Activated CD4-positive, alpha-beta T cell treated with anti-CD3 and anti-CD28 coated beads, Interleukin-10, Interleukin-2, amounts not matched to agents 100 ng/mL and 50 ng/mL, durations not matched to agents 16 hours and 8 hours (primary cell): ENCODE data around the gene WWP2.
"Not testable (repeated sequence)": the region's sequence is repeated elsewhere in the genome, so short reads cannot be mapped to it uniquely, and the experiment has no call there.

Experiments
- DNase-seq: peaks from one replicate; pipeline ENCODE4 v3.0.0-alpha.2; 2020

WWP2 gene

DNA sequence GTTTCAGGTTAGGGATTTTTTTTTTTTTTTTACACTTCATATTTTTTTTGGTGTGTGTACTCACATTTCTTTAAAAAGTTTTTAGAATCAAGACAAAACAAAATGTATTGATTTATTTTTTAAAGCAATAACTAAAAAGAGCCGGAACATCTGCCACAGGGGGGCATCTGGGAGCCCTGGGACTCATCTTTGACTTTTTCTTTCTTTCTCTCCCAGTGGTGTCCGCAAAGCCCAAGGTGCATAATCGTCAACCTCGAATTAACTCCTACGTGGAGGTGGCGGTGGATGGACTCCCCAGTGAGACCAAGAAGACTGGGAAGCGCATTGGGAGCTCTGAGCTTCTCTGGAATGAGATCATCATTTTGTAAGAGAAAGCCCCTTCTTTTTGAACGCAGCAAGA lies 36.3 kb downstream of the WWP2 start:
- DNase-seq: no peak

DNA sequence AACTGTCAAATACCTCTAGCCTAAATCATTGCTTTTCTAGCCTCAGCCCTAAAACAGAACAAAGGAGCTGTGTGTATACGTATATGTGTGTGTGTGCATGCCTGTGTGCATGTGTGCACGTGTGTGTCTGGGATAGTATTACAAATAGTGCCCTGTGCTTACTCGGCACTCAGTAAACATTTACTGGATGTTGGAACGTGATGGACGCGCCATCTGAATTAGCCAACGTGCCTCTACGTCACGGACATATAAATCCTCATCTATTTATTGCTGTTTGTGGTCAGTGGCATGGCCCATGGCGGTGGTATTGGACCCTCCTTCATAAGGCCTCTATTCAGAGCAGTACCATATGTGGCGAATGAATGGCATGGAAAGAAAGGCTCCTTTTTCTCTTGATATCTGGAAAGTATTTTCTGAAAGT lies 37.5 kb downstream of the WWP2 start:
- no peak for DNase-seq

DNA sequence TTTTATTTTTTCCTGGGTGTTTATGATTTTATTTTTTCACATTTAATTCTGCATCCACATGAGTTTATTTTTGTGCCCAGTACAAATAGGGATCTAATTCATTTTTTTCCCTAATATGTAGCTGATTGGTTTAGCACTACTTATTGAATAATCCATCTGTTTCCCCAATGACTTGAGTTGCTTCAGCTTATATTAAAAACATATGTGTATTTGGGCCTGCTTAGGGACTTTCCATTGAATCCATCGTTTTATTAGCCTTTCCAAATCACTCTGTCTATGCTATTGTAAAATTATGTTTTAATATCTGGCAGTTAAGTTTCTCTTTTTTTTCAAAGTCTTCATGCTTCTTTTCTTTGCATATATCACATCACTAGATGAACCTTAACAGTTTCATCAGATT lies 42.2 kb downstream of the WWP2 start:
- DNase-seq: no peak

DNA sequence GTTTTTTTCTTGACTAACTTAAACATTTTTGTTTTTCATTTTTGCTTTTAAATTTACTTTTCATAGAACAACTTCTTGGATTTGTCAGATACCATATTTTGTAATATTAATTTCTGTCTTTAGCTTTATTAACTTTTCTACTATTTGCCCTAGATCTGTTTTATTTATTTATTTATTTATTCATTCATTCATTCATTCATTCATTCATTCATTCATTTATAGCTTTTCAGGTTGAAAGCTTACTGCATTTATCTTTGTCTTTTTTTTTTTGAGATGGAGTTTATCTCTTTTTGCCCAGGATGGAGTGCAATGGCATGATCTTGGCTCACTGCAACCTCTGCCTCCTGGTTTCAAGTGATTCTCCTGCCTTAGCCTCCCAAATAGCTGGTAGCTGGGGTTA lies 44.6 kb downstream of the WWP2 start:
- DNase-seq: not testable (repeated sequence)

DNA sequence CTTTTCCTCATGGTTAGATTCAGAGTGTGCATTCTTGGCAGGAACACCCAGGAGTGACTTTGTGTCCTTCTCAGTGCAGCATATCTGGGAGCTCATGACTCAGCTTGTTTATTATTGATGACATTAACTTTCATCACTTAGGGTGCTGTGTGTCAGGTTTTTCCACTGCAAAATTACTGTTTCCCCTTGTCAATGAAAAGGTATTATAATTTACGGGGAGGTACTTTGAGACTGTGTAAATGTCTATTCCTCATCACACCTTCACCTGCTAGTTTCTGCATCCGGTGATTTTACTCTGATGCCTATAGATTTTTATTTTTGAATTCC lies 50.5 kb downstream of the WWP2 start:
- no peak for DNase-seq

DNA sequence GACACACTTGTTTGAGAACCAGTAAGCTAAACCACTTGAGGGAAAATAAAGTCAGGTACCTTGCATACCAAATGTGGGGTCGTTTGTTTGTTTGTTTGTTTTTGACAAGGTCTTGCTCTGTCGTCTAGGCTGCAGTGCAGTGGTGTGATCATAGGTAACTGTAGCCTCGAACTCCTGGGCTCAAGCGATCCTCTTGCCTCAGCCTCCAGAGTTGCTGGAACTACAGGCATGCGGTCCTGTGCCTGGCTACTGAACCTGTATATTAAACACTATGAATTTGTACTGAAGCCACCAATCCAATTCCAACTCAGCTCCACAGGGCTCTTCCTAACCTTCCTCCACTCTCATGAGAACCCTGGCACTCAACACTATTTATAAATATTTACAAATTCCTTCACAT lies 51.9 kb downstream of the WWP2 start:
- DNase-seq: no peak

DNA sequence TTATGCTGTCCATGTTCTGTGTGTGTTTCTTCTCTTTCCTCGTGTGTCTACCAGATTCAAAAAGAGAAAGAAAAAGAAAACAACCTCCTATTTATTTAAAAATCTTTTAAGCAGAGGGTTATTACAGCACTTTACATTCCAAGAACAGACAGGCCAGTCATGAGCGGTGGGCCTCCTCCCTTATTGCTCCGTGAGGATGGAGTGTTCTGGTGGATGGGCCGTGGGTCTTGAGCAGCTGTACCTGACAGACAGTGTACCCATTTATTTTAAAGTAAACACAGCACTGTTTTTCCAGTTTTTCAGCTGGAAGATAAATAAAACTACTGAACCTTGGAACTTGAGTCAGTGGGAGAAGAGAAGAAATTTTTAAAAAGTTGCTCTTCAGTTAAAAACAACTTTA lies 52.4 kb downstream of the WWP2 start:
- DNase-seq: no peak

DNA sequence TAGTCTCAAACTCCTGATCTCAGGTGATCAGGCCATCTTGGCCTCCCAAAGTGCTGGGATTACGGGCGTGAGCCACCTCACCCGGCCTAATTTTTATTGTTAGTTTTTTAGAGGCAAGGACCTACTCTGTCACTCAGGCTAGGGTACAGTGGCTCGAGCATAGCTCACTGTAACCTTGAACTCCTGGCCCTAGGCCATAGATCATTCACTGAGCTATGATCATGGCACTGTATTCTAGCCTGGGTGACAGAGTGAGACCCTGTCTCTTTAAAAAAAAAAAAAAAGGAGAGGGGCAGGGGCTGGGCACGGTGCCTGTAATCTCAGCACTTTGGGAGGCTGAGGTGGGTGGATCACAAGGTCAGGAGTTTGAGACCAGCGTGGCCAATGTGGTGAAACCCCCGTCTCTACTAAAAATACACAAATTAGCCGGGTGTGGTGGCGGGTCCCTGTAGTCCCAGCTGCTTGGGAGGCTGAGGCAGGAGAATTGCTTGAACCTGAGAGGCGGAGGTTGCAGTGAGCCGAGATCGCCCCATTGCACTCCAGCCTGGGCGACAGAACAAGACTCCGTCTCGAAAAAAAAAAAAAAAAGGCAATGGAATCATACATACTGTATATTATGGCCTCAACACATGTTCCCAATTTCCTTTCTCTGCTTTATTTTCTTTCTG lies 53.2 kb downstream of the WWP2 start:
- DNase-seq: not testable (repeated sequence)

DNA sequence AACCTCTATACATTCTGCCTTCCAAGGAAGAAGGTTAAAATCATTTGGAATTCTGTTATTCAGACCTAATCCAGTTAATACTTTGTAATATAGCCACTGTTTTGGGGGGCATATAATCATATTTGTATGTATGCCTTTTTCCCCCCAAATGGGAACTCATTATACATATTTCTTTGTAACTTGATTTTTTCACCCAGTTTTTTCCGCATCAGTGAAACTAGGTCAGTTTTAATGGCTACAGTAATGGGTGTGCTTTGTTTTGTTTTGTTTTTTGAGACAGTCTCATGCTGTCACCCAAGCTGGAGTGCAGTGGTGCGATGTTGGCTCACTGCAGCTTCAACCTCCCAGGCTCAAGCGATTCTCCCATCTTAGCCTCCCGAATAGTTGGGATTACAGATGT lies 54.9 kb downstream of the WWP2 start:
- no peak for DNase-seq

DNA sequence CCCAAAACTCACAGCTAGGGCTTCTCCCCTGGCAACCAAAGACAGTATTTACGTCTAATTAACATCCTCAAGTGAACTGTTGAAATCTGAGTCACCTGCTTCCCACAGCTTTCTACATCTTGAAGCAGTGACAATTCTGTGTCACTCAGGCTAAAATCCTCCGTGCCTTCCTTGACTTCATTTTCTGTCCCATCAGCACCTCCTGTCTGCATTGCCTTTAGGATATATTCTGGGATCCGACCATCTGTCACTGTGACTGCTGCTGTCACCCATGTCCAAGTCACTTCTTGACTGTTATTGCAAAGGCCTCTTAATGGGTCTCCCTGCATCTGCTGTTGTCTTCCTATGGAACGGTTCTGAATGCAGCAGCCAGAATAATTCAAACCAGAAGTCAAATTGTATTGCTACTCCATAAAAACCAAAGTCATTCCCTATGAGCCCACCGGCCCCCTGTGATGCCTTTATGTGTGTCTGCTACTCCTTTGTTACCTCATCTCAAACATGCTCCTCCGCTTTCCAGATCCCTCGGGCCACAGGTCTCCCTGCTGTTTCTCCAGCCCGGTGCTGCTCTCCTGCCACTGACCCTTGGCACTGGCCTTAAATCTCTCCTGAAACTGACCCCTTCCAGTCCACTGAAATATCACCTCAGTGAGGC lies 56.9 kb downstream of the WWP2 start:
- no peak for DNase-seq

DNA sequence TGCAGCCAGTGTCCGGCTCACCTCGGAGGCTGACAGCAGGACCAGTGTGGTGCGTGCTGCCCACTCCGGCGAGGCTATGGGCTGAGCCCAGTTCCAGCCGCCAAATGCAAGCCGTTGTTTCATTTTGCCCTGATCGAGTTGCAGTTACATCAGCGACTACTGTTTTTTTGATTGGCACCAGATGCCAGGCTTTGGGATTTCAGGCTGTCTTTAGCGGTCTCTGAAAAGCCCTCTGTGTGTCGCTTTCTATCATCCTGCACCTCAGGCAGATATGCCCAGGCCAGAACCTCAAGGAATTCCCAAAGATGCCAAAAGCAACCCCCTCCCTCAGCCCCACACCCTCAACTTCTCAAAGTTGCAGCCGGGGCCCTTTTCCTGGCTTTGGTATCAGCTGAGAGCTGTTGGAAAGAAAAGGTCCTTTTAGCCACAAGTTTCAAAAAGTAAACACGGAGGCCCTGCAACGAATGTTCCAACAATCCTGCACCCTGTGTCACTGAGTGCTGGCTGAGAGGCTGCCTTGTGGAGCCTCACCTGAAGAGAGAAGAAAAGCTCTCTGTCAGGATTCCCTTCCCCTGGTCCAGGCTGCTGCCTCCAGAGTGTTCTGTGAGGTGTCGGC lies 58.9 kb downstream of the WWP2 start:
- DNase-seq: no peak

DNA sequence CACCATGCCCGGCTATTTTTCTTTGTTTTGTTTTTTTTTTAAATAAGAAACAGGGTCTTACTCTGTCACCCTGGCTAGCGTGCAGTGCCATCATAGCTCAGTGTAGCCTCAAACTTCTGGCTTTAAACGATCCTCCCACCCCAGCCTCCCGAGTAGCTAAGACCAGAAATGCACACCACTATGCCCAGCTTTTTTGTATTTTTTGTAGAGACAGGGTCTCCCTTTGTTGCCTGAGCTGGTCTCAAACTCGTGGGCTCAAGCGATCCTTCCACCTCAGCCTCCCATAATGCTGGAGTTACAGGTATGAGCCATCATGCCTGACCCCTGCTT lies 59.7 kb downstream of the WWP2 start:
- DNase-seq: no peak

DNA sequence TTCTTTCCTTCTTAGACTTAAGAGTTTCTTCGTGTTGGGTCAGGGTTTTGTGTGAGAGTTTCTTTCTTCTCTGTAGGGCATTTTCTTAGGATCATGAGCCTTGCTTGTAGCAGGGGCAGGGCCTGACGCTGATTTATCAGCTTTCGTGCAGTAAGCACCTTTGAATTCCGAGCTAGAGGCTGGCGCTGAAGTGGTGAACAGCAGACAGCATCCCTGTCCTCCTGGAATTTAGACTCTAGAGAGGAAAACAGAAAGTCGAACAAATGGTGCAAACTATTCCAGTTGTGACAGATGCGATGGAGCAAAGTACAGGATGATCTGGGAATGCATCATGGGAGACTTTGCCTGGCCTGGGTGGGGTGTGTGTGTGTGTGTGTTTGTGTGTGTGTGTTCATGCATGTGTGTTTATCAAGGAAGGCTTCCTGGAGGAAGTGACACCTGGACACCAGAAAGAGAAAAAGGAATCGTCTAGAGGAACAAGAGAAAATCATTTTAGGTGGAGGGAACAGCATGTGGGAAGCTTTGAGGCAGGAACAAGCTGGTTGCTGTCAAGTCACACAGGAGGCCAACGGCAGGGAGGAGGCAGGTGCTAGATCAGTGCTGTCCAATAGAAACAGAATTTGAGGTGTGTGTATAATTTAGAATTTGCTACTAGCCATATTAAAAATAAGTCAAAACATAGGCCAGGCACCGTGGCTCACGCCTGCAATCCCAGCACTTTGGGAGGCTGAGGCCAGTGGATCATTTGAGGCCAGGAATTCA lies 60.2 kb downstream of the WWP2 start:
- DNase-seq: no peak

DNA sequence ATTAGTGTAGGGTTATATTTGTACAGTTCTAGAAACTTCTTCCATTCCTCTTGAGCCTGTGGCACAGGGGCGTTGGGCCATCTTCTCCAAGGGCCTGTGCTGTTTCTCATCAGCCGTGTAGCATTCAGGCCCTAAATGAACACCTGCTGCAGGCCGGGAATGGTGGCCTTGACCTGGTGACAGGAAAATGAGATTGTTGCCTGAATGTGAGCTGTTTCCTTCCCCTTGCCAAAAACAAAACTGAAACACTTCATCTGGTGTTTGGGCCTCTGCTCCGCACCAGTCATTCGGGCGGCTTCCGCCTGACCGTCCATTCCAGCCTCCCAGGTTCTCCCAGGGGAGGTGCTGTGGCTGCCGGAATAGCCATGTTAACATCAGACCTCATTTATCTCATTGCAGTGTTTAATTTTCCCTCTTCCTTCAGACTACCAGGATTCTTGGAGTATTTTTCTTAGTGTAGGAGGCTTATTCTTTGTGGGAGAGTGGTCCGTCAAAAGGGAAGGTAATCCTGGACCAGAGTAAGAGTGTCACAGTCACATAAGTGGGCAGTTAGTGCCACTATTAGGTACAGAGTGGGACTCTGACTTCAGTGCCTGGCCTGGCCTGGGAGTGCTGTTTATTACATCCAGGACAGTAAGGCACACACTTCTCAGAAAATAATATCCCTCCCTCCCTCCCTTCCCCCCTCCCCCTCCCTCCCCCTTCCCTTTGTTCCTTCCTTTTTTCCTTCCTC lies 61.9 kb downstream of the WWP2 start:
- no peak for DNase-seq

DNA sequence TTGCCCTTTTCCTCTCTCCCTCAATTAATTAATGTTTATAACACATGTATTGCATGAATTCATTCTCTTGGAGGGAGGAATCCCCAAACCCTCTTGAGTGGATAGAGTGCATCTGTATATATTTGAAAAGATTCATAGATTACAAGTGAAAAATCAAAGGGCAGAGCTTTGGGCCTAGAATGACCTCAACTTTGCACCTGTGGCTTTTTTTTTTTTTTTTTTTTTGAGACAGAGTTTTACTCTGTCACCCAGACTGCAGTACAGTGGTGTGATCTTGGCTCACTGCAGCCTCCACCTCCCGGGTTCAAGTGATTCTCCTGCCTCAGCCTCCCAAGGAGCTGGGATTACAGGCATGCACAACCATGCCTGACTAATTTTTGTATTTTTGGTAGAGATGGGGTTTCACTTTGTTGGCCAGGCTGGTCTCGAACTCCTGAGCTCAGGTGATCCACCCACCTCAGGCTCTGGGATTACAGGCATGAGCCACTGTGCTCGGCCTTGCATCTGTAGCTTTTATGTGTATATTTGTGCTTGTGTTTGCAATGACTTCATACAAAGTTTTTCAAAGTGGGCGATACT lies 62.5 kb downstream of the WWP2 start:
- DNase-seq: not testable (repeated sequence)

DNA sequence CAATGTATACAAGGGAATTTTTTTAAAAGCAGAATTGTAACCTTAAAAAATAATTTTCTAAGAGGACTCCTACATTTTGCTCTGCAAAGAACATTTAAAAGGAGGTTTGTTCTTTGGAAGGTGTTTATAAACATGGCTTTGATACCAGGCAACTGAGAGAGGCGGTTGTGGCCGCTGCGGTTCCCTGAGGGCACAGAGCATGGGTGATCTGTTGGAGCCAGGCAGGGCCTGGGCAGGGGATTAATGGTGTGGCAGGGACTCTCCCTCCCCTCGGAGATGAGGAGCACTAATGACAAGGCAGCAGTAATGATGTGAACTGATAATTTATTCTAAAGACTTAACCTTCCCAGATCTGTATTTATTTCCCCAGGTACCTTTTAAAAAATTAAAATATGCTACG lies 65.4 kb downstream of the WWP2 start:
- DNase-seq: no peak

DNA sequence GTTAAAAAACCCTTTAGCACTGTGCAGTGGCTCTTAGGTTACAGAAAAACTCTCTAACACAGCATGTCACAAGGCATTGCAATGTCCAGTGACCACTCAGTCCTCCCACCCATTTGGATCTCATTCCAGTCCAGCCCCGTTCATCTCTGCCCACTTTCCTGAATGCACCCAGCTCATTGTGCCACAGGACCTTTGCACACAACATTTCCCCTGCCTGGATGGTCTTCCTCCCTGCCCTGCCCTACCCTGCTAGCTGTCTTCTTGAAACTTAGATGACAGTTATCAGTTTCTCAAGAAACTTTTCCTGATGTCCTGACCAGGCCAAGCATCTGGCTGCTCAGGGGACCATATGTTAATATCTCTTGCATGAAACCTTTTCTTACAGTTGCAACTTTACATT lies 67.2 kb downstream of the WWP2 start:
- DNase-seq: no peak

DNA sequence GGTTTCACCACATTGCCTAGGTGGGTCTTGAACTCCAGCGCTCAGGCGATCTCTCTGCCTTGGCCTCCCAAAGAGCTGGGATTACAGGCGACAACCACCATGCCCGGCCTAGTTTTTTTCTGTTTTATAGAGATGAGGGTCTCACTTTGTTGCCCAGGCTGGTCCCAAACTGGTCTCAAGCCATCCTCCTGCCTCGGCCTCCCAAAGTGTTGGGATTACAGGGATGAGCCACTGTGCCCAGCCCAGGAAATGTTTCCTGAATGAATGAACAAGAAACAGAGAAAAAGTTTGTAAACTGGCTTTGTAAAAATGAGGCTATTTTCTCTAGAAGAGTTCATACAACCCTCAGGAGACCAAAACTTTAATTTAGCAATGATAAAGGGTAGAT lies 68.0 kb downstream of the WWP2 start:
- no peak for DNase-seq

DNA sequence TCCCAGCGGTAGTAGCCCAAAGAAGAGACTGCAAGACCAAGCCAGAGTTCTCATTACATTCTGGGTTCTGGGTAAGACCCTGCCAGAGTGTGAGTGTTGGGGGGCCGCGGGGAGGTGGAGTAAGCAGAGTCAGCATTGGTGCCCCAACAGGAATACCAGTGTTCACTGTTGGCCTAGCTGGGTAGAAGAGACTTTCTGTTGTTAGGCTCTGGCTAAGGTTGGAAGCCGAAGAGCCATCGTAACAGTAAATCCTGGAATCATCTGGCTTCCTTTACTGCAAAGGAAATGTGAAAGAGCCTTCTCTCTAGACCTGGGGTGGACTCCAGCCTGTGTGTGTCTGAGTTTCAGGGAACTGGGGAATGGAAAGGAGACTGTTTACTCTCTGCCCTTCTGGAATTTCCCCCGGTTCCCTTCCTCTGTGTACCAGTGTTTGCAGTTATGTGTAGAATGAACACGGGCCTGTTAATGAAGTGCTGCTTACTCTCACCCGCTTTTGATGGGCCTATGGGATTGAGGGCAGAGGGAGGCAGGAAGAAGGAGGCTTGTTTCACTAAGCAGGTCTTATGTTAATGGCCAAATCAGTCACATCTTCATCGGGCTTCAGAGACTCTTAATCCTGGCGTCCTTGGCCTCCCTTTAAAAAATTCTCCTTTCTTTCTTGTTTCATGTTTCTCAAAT lies 68.5 kb downstream of the WWP2 start:
- DNase-seq: no peak

DNA sequence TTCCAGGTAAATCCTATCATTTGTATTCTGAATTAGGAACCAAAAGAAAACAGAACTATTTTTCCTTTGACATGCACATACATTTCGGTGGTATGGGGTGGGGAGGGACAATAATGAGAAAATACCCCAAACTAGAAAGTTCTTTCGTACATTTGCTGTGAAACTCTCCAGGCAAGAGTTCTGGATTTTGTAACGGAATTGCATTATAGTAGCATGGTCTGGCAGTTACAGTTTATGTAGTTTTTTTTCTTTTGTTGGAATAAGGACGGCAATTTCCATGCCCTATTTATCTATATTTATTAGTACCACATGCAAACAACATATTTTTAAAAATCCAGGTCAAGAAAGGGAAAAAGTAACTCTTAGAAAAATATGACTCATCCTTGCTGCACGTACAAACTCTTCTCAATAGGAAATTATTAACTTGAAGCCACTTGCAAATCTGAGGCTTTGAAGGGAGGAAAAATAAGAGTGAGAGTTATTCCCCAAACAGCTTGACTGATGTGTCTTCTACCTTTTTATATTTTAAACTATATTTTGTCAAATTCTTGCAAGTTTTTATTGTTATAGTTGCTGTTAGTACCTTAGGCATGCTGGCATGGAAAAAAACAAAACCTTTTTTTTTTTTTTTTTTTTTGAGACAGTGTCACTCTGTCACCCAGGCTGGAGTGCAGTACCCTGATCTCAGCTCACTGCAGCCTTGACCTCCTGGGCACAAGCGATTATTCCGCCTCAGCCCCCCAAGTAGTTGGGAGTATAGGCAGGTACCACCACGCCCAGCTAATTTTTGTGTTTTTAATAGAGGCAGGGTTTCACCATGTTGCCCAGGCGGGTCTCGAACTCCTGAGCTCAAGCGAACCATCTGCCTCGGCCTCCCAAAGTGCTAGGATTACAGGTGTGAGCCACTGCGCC lies 69.3 kb downstream of the WWP2 start:
- no peak for DNase-seq
